ENCODE results near the gene ATP2A1.
"Not testable (repeated sequence)": the region's sequence is repeated elsewhere in the genome, so short reads cannot be mapped to it uniquely, and the experiment has no call there.

ATP2A1 gene

GRCh38 chr16:28935924-28936783 is 57.9 kb downstream of the ATP2A1 start:
- DNase-seq (ENCODE audit: low read depth), result no peak

- no peak for DNase-seq (ENCODE audit: low read depth)
Measured at GRCh38 chr16:28936784-28937155, 58.5 kb downstream of the ATP2A1 start.

- DNase-seq (ENCODE audit: low read depth), result no peak
Measured at GRCh38 chr16:28937222-28937876, 59.1 kb downstream of the ATP2A1 start.

- DNase-seq (ENCODE audit: low read depth), result no peak
Measured at GRCh38 chr16:28938721-28939120, 60.4 kb downstream of the ATP2A1 start.

DNA sequence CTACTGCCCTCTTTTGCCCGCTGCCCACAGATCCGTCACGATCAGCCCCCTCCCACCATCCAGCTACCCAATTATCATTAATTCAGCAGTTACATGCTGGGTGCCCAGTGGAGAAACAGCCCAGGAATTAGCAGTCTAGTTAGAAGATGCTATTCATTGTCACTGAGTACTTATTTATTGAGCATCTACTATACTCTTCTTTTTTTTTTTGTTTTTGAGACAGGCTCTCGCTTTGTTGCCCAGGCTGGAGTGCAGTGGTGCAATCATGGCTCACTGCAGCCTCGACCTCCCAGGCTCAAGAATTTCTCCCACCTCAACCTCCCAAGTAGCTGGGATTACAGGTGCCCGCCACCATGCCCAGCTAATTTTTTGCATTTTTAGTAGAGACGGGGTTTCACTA is 61.5 kb downstream of the ATP2A1 start:
- not testable (repeated sequence) for DNase-seq (ENCODE audit: low read depth)

- no peak for DNase-seq (ENCODE audit: low read depth)
Measured at GRCh38 chr16:28943281-28943680, 65.0 kb downstream of the ATP2A1 start.

- DNase-seq (ENCODE audit: low read depth), result no peak
Measured at GRCh38 chr16:28946681-28947080, 68.4 kb downstream of the ATP2A1 start.

DNA sequence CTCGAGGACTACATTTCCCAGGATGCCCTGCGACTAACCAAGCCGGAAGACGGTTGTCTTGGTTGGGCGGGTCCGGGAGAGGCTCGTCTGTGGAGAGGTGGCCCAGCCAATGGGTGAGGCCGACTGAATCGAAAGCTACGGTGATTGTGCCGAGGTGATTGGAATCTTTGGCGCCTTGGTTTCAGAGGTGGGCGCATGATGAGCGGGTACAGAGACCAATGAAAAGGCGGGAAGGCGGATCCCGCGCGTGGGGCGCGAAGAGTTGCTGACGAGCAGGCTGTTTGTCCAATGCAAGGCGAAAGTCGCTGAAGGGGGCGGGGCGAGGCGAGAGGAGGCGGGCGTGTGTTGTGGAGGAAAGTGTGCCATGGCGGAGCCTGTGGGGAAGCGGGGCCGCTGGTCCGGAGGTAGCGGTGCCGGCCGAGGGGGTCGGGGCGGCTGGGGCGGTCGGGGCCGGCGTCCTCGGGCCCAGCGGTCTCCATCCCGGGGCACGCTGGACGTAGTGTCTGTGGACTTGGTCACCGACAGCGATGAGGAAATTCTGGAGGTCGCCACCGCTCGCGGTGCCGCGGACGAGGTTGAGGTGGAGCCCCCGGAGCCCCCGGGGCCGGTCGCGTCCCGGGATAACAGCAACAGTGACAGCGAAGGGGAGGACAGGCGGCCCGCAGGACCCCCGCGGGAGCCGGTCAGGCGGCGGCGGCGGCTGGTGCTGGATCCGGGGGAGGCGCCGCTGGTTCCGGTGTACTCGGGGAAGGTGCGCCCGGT is 72.5 kb downstream of the ATP2A1 start, which contains the start of gene NFATC2IP:
Gene NFATC2IP, plus strand, starts transcription at position 290 of the 762 bp plus-strand sequence. Its CDS starts 75 bp downstream, at position 365.
- DNase-seq (ENCODE audit: low read depth), result peak; percentile 100

DNA sequence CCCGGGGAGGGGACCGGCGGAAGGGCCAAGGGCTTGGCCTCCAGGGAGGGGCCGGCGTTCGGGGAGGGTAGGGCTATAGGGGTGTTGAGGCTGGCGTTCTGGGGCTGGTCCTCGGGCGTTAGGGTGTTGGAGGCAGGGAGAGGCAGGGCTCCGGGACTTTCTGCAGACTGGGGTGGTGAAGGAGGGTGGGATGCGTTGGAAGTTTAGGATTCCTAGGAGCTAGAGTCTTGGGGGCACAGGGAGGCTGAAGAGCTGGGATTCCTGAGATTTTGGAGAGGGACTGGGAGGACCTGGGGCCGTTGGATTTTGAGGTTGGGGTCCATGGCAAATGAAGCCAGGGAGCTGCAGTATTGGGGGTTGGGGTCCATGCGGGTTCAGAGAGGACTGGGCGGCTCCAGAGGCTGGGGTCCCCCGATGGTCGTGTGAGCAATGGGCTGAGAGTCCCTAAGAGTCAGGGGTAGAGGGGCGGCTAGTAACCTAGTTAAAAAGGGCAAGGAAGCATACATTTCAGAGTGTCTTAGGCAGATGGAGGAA is 73.2 kb downstream of the ATP2A1 start:
- no peak for DNase-seq (ENCODE audit: low read depth)
